Ishikawa (cell line): ENCODE measurements around the gene ANKRD11.

Experiments
- CEBPB ChIP-seq: IDR thresholded peaks from 2 replicates; pipeline ENCODE4 v1.6.1; 2012
- TEAD4 ChIP-seq: IDR thresholded peaks from 2 replicates; pipeline ENCODE4 v1.6.1; 2012

DNA sequence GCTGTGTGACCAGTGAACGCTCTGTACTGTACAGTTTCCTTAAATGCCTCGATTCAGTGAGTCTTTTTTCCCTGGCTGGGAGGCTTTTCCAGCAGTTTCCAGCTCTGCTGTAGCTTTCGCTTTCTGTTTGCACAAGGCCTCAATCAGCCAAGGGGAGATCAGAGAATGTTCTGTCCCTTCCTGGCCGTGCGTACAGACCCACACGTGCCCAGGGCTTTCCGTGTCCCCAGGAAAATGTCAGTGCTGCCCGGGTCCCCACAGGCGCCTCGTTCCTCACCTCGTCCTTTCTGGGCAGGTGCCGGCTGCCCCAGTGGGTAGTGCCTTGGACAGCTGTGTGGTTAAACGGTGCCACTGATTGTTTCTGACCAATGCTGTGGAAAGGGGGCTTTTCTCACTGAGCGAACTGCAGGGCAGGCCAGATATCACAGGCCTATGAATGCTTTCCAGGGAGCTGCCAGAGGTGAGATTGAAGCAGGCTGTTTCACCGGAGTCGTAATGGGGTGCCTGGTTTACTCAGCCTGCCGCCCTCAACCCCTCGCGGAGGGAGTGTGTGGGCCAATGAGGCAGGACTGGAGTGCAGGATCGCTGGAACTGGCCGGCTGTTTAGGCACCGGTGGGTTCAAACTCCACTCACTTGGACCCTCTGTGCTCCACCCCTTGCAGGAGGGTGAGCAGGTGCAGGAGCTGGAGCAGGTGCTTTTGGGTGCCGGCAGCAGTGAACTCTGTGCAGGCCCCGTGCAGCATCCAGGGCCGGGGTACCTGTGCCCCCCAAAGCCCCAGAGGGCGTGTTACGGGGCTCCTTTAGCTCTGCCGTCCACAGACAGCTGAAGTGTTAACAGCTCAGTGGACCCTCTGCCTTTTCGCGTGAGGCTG, 228.4 kb downstream of the ANKRD11 start:
- TF ChIP-seq CEBPB (no peak), TEAD4 (no peak)
